A673 (cell line): ENCODE data around the gene SRMS. TPM values are rescaled to one million over a fixed set of nuclear protein-coding genes. Genes with fewer than 3 reads are reported as not detected.
"Not testable (repeated sequence)": the region's sequence is repeated elsewhere in the genome, so short reads cannot be mapped to it uniquely, and the experiment has no call there.

Experiments
- BruUV-seq: library from RNA; stranded (reverse); fragments of 400-500 nt; replicated peaks from 2 replicates; lab custom pipeline; 2021; lab: Mats Ljungman, UMichigan
- CTCF ChIA-PET: fragments of 300-600 bp; sonication (Branson Sonifier 250); formaldehyde crosslinking; loops from one replicate; lab custom pipeline; 2022; ENCODE audit warnings: antibody characterized with exemption; lab: Charles Lee
- POLR2A ChIA-PET: fragments of 300-600 bp; sonication (Branson Sonifier 250); formaldehyde crosslinking; loops from one replicate; lab custom pipeline; 2022; ENCODE audit warnings: antibody characterized with exemption; ENCODE audit not compliant: low non-redundant PET; lab: Charles Lee
- DNase-seq: peaks from one replicate; pipeline ENCODE4 v3.0.0-alpha.2; 2015; ENCODE audit warnings: low spot score
- H3K27ac ChIP-seq: fragments of 200-600 bp; sonication (generic); 2 replicates; pipeline ENCODE4 v1.5.1; 2016; ENCODE audit warnings: mixed run types, low read depth, mild to moderate bottlenecking, mixed read lengths, antibody characterized with exemption, low read length; ENCODE audit not compliant: poor library complexity, severe bottlenecking
- H3K27me3 ChIP-seq: fragments of 200-600 bp; sonication (generic); replicated peaks from 2 replicates; pipeline ENCODE4 v1.6.1; 2017; ENCODE audit warnings: mixed run types, low read depth, mild to moderate bottlenecking, mixed read lengths, antibody characterized with exemption, low read length; ENCODE audit not compliant: insufficient read depth, poor library complexity
- H3K36me3 ChIP-seq: fragments of 200-600 bp; sonication (generic); 2 replicates; pipeline ENCODE4 v1.6.1; 2016; ENCODE audit warnings: mixed run types, mild to moderate bottlenecking, mixed read lengths, antibody characterized with exemption, low read length; ENCODE audit not compliant: insufficient read depth, poor library complexity, severe bottlenecking
- H3K4me1 ChIP-seq: fragments of 200-600 bp; sonication (generic); 2 replicates; pipeline ENCODE4 v1.6.1; 2017; ENCODE audit warnings: mixed run types, mild to moderate bottlenecking, mixed read lengths, antibody characterized with exemption, low read length; ENCODE audit not compliant: insufficient read depth, poor library complexity, severe bottlenecking
- H3K4me3 ChIP-seq: fragments of 200-600 bp; sonication (generic); 2 replicates; pipeline ENCODE4 v1.5.1; 2016; ENCODE audit warnings: low read depth, mixed run types, mild to moderate bottlenecking, mixed read lengths, low read length; ENCODE audit not compliant: poor library complexity, severe bottlenecking
- H3K9me3 ChIP-seq: fragments of 200-600 bp; sonication (generic); 2 replicates; pipeline ENCODE4 v1.6.1; 2016; ENCODE audit warnings: mixed run types, low read depth, mild to moderate bottlenecking, mixed read lengths, antibody characterized with exemption, low read length; ENCODE audit not compliant: poor library complexity, severe bottlenecking
- CTCF ChIP-seq: fragments of 300-800, 200-600 bp; sonication (generic); conservative IDR thresholded peaks from 2 replicates; pipeline ENCODE4 v1.5.1; 2017; ENCODE audit warnings: low read depth, mild to moderate bottlenecking, antibody characterized with exemption, low read length, moderate library complexity, mixed read lengths
- EZH2 ChIP-seq: fragments of 200-600 bp; sonication (generic); IDR thresholded peaks from 2 replicates; pipeline ENCODE4 v1.6.1; 2017; ENCODE audit warnings: borderline replicate concordance, low read depth, mild to moderate bottlenecking, mixed read lengths, antibody characterized with exemption, low read length; ENCODE audit not compliant: poor library complexity, severe bottlenecking
- intact Hi-C: fragments of 100-400 bp; cut with micrococcal nuclease; formaldehyde crosslinking; loops from one replicate; pipeline ENCODE4 v1.10.0; 2022; ENCODE audit not compliant: unreplicated experiment
- total RNA-seq: library from RNA; stranded (reverse); gene quantifications from 2 replicates; pipeline ENCODE4 v1.2.3, GENCODE V29; 2021

Gene SRMS
- total RNA-seq, 1 experiment from 2014 or later, result not detected

DNA sequence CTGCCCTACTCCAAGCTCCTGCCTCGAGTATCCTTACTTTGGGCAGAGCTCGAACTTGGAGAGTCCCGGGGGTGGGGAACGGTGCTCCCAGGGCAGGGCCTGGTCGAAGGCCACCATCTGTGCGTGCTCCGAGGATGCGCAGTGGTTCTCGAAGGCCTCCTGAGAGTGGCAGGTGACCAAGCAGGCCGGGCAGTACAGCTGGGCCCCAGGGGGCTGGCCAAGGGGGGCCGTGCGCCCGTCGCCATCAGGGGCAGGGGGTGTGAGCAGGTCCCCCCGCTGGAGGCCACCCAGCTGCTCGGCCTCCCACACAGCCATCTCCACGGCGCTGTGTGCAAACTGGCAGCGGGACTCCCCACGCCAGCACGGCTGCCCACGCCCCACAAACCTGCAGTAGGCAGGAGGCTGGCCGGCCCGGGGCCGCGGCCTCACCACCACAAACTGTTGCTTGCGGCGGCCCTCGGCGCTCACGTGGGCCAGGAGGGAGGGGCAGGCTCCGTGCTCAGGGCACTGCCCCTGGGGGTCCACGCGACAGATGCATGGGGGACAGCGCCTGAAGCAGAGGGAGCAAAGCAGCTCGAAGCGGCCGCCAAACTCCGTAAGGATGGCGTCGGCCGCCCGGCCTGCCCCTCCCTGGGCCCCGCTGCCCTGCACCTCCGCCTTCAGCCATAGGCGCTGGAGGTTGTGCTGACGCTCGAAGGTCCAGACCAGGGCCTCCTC lies 24.7 kb upstream of the SRMS start:
- peaks cover 5% of the 10 kb centered on the region for H3K4me1 ChIP-seq
- no peak for TF ChIP-seq EZH2
- no peak for TF ChIP-seq CTCF
- no peaks in the 10 kb centered on the region for H3K27me3 ChIP-seq
- no peak overlapping the region for H3K4me3 ChIP-seq
- intact Hi-C loops, result no loop called here
- no peaks in the 10 kb centered on the region for H3K36me3 ChIP-seq
- no peaks in the 10 kb centered on the region for H3K9me3 ChIP-seq
- ChIA-PET POLR2A (no interaction called here), CTCF (no interaction called here)
- no TSS peak for BruUV-seq
- DNase-seq, result no peak
- no peak overlapping the region for H3K27ac ChIP-seq

GRCh38 chr20:63571087-63571478 lies 23.5 kb upstream of the SRMS start:
- DNase-seq, CTCF ChIA-PET, BruUV-seq, H3K9me3 ChIP-seq, intact Hi-C loops, H3K27ac ChIP-seq, H3K36me3 ChIP-seq, H3K27me3 ChIP-seq, H3K4me3 ChIP-seq, POLR2A ChIA-PET, H3K4me1 ChIP-seq: not testable (repeated sequence)

- ChIA-PET POLR2A (no interaction called here), CTCF (no interaction called here)
- Histone ChIP-seq H3K4me1 (peaks cover 5% of the 10 kb centered on the region), H3K4me3 (no peak overlapping the region), H3K36me3 (no peaks in the 10 kb centered on the region), H3K27ac (no peak overlapping the region), H3K9me3 (no peaks in the 10 kb centered on the region), H3K27me3 (no peaks in the 10 kb centered on the region)
- DNase-seq, result no peak
- TF ChIP-seq CTCF (no peak), EZH2 (no peak)
- intact Hi-C loops, result no loop called here
- BruUV-seq, result no TSS peak
Observed at GRCh38 chr20:63570281-63571086, 22.9 kb upstream of the SRMS start.
